ENCODE measurements around the gene LCMT1. TPM values are rescaled to one million over a fixed set of nuclear protein-coding genes. Genes with fewer than 3 reads are reported as not detected.
A peak's percentile ranks its signal among the peaks of the same experiment; 100 is the strongest.
"Not testable (repeated sequence)": the region's sequence is repeated elsewhere in the genome, so short reads cannot be mapped to it uniquely, and the experiment has no call there.

The LCMT1 gene
- total RNA-seq, 1 donor from 2014 or later = 28.8 TPM

DNA sequence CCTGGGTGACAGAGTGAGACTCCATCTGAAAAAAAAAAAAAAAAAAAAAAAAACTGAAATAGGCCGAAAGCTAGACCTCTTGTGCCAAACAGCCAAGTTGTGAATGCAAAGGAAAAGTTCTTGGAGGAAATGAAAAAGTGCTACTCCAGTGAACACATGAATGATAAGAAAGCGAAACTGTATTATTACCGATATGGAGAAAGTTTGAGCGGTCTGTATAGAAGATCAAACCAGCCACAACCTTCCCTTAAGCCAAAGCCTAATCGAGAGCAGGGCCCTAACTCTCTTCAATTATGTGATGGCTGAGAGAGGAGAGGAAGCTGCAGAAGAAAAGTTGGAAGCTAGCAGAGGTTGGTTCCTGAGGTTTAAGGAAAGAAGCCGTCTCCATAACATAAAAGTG lies 69.7 kb downstream of the LCMT1 start:
- not testable (repeated sequence) for DNase-seq (ENCODE audit: extremely low read depth, low read depth, low spot score)

DNA sequence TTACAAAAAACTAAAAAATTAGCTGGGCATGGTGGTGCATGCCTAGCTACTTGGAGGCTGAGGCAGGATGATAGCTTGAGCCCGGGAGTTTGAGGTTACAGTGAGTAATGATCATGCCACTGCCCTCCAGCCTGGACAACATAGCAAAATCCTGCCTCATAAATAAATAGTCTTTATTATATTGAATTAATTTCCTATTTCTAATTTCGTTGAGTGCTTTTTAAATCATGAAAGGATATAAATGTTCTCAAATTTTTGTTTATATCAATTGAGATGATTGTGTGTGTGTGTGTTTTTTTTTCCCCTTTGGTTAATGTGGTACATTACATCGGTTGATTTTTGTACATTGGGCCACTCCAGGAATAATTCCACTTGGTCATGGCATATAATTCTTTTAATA lies 73.2 kb downstream of the LCMT1 start:
- DNase-seq (ENCODE audit: extremely low read depth, low read depth, low spot score) = no peak

DNA sequence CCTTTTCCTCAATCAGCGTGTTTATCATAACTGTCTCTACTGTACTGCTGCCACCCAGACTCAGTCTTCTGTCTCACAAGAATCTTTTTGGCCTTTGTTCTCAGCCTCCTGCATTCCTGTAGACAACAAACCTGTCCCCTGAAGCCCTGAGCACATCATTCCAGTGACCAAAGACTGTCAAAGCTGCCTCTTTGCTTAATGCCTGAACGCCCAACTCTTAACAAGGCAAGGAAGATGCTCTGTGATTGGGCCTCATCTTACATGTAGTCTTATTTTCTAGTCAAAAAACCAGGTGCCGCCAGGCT lies 75.9 kb downstream of the LCMT1 start:
- DNase-seq (ENCODE audit: extremely low read depth, low read depth, low spot score) = no peak

DNA sequence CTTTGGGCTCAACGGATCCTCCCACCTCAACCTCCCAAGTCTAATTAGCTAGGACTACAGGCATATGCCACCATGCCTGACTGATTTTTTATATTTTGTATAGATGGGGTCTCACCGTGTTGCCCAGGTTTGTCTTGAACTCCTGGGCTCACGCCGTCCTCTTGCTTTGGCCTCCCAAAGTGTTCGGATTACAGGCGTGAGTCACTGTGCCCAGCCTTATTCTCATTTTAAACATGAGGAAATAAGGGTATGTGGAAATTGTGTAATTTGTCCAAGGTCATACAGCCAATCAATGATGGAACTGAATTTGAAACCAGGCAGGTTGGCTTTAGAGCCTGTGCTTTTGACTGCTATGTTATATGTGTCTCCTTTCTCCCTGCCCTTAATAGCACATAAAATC lies 77.8 kb downstream of the LCMT1 start:
- no peak for DNase-seq (ENCODE audit: extremely low read depth, low read depth, low spot score)

DNA sequence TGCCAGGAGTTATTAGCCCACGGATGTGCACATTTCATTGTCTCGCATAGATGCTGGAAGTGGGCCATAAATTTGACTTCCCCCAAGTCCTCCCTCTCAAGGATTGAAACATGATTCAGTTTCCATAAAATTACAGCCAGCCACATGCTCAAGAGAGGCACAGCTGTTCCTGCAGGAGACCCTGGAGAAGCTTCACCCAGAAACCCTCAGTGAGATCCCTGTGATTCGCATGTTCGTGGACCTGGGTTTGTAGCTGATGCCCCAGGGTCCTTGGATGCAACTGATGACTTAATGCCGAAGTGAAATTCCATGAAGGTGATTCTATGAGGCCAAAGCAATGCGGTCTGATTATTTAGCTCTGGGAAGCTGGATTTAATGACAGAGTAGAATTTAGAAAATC lies 80.6 kb downstream of the LCMT1 start:
- no peak for DNase-seq (ENCODE audit: extremely low read depth, low read depth, low spot score)

DNA sequence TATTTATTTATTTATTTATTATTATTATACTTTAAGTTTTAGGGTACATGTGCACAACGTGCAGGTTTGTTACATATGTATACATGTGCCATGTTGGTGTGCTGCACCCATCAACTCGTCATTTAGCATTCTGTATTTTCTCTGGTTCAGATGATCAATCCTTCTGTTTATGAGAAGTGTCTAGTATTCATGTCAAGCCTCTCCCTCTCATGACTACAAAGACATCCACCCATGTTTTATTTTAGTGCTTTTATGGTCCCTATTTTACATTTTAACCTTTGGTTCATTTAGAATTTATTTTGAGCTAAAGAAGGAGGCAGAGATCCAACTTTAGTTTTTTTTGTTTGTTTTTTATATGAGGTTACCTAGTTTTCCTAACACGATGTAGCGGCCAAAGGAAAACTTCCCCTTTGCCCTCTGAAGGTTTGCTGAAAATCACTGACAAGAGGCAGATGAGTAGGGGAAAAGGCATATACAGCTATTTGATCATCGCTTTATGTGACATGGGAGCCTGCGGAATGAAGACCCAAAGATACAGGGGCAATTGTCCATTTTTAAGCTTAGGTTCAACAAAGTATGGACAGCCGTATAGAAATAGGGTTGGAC lies 82.8 kb downstream of the LCMT1 start:
- DNase-seq (ENCODE audit: extremely low read depth, low read depth, low spot score) = no peak

DNA sequence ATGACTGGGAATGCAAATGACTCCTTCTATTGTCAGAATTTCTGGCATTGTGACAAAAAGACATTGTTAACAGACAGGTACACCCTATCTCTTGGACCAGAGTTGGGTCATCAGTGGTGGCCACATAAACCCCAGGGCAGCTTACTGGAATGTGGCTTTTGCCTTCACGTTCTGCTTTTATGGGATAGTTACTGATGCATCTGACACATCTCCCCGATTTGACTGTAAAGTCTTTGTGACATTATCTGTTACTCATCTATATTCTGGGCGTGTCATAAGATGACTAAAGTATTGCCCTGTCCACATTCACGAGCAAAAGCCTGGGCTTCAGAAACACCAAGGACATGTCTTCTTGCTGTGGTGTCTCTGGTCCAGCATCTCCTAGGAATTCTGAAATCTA lies 86.5 kb downstream of the LCMT1 start:
- no peak for DNase-seq (ENCODE audit: extremely low read depth, low read depth, low spot score)

DNA sequence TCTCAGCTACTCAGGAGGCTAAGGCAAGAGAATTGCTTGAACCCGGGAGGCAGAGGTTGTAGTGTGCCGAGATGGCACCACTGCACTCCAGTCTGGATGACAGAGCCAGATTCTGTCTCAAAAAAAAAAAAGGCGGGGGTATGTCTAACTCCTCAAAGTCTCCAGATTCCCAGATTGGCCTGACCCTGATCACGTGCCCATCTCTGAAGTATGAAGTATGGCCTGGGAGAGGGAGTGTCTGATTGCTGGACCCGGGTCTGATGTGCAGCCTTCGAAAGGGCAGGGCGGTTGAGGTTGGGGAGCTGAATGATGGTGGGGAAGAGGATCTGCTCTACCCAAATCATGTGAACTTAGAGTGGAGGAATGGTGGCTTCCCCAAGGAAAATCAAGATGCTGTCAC lies 87.9 kb downstream of the LCMT1 start:
- DNase-seq (ENCODE audit: extremely low read depth, low read depth, low spot score) = no peak

DNA sequence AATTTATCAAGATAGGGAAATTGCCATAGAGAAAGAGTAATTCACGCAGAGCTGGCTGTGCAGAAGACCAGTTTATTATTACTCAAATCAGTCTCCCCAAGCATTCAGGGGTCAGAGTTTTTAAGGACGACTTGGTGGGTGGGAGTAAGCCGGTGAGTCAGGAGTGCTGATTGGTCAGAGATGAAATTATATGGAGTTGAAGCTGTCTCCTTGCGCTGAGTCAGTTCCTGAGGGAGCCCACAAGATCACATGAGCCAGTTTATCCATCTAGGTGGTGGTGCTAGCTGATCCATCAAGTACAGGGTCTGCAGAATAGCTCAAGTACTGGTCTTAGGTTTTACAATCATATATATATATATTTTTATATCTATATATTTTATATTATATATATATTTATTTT lies 99.2 kb downstream of the LCMT1 start:
- peak; percentile 14 for DNase-seq (ENCODE audit: extremely low read depth, low read depth, low spot score)

DNA sequence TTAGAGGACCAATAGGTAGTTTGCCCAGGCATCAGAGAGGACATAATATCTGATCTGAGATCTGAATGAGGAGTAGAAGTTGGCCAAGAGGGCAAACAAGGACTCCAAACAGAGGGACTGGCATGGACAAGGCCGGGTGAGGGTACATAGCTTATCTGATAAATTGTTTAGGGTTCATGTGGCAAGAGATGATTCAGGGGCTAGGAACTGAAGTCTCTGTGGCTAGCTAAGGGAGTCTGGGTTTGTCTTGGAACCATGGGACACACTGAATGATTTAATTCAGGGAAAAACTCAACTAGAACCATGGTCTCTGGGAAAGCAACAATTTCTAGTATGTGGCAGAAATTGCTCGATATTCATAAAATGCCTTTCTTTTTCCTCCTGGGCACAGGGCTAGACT lies 101.1 kb downstream of the LCMT1 start:
- no peak for DNase-seq (ENCODE audit: extremely low read depth, low read depth, low spot score)

DNA sequence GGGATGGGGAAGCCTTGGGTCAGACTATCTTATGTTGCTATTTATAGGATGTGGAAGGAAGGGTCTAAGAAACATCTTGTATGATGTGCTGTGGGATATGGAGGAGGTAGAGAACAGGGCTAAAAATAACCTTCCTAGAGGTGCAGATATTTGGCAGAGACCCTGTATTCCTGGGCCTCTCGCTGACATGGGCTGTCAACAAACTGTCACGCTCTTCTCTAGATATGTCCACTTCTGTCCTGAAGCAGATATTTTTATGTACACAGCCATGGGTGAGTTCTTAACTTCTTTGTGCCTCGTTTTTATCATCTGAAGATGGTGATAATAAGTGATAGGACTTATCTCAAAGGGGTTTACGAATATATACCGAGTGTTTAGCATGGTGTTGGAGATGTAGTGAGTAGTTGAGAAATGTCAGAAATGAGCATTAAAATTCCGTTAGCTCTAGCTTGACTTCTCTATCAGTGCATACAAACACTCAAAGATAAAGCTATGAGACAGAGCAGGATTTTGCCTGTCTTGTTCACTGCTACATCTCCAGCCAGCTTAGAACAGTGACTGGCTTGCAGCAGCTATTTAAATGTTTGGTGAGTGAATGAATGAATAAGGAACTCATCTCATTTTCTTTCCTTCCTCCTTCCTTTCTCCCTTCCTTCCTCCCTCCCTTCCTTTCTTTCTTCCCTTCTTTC lies 102.3 kb downstream of the LCMT1 start:
- DNase-seq (ENCODE audit: extremely low read depth, low read depth, low spot score) = no peak

DNA sequence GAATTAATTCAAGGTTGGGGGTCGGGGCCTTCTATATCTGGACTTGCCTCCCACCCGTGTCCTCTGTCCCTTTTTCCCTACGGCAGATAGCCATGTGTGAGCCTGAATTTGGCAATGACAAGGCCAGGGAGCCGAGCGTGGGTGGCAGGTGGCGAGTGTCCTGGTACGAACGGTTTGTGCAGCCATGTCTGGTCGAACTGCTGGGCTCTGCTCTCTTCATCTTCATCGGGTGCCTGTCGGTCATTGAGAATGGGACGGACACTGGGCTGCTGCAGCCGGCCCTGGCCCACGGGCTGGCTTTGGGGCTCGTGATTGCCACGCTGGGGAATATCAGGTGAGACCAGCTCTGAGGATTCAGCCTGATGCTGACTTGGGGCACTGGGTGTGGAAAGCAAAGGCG lies 105.6 kb downstream of the LCMT1 start:
- DNase-seq (ENCODE audit: extremely low read depth, low read depth, low spot score) = no peak

DNA sequence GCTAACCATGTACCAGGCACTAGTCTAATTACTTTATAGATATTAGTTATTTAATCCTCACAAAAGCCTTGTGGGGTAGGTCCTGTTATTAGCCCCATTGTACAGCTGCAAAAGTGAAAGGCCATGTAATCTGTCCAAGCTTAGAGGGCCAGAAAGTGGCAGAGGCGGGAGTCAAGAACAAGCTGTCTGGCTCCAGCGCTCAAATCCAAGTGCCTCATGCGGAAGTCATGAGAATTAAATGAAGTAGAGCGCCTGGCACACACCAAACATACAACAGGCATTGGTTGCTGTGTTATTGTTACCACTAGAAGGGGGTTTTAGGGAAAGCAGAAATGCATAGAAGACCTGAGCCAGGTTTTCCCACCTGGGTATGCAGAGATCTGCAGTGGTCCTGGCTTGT lies 106.4 kb downstream of the LCMT1 start:
- DNase-seq (ENCODE audit: extremely low read depth, low read depth, low spot score) = no peak

DNA sequence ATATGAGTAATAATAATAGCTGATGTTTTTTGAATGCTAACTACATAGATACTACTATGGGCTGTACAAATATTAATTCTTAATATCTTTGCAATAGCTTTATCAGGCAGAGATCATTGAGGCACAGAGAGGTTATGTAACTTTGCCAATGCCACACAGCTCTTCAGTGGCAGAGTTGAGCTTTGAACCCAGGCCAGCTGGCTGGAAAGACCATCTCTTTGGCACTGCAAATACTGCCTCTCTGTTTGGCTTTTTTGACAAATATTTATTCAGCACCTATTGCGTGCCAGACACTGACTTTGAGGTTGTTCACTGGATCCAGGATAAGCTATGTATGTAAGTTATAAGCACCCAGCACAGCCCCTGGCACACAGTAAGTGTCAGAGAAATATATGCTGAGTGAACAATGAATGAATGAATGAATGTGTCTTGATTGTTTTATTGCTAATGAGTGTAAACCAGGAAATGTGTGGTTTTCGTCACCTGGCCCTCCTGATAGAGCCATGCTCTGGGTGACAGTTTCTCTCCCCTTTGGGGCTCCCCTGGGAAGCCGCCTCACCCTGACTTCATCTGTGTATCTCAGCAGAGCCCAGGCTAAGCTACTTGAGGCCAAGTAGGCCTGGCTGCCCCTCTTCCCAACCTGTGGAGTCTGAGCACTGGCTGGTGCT lies 107.7 kb downstream of the LCMT1 start:
- no peak for DNase-seq (ENCODE audit: extremely low read depth, low read depth, low spot score)

DNA sequence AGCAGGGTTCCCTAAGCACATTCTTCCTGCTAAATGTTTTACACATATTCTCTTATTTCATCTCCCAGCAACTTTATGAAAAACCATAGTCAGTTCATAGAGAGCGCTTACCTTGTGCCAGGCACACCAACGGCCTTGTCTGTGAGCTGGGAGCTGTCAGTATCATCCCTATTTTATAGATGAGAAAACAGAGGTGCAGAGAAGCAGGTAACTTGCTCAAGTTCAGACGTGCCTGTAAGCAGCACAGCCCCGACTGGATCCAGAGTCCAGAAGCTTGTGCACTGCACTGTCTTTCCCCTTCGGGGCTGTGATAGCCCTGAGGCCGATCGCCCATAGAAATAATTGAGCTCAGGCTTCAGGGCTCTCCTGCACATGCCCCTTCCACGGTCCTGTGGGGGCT lies 111.4 kb downstream of the LCMT1 start:
- no peak for DNase-seq (ENCODE audit: extremely low read depth, low read depth, low spot score)

DNA sequence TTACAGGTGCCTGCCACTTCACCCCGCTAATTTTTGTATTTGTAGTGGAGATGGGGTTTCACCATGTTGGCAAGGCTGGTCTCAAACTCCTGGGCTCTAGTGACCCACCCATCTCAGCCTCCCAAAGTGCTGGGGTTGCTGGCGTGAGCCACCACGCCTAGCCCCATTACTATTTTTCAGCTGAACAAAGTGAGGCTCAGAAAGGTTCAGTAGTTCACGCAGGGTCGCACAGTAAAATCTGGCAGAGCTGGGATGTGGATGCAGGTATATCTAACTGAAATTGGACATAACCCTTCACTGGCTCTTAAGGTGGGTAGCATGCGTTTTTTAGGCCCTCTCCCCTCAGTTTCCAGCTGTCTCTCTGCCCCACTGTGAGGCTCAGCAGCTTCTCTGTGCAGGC lies 112.4 kb downstream of the LCMT1 start:
- DNase-seq (ENCODE audit: extremely low read depth, low read depth, low spot score) = no peak

DNA sequence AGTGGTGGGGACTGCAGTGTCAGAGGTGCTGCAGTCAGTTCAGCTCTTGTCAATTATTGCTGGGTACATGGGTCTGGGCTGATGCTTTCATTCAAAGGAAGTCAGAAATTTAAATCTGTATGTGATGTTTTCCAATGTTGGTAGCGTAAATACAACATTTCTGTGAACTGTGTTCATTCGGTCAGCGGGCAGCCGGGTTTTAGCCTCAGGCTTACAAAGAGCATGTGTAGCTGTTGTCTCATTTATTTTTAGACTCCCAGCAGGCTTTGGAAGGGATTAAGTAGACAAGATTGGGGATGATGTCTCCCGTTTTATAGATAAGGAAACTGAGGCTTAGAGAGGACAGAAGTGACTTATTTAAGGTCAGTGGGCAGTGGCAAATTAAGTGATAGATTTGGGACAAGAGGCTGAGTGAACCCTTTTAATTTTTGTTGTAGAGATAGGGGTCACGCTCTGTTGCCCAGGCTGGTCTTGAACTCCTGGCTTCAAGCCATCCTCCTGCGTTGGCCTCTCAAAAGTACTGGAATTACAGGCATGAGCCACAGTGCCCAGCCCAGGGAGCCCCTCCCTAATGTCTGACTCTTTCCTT lies 113.3 kb downstream of the LCMT1 start:
- no peak for DNase-seq (ENCODE audit: extremely low read depth, low read depth, low spot score)

Other genes with a start within 250 kb of the LCMT1 start
- gene ARHGAP17, start 96.4 kb upstream of the LCMT1 start, total RNA-seq = 49.2 and 75.9 TPM in 2 replicates
- gene AQP8, start 105.2 kb downstream of the LCMT1 start, total RNA-seq = not detected in 2 replicates
- 5.0 and 7.2 TPM in 2 replicates for gene ZKSCAN2, start 146.1 kb downstream of the LCMT1 start, total RNA-seq